Measurements from ENCODE around the gene DYSF.

The DYSF gene

GRCh38 chr2:71712158-71712818, 258.9 kb downstream of the DYSF start:
- ChIA-PET POLR2A (no interaction called here), CTCF (no interaction called here)
- no peak overlapping the region for H3K4me3 ChIP-seq (ENCODE audit: low read depth, low read length)
- DNase-seq (ENCODE audit: low read depth, low spot score), result no peak
- no peak for TF ChIP-seq CTCF (IDR thresholded peaks at IDR 0.05; ENCODE audit: insufficient read depth, low read length, missing control alignments)

- POLR2A ChIA-PET, result no interaction called here
- TF ChIP-seq CTCF (IDR thresholded peaks at IDR 0.05; ENCODE audit: insufficient read depth, low read length, missing control alignments), result no peak
- no peak overlapping the region for H3K4me3 ChIP-seq (ENCODE audit: low read depth, low read length)
- CTCF ChIA-PET, result no interaction called here
- no peak for DNase-seq (ENCODE audit: low read depth, low spot score)
Measured at GRCh38 chr2:71713581-71714580, 260.5 kb downstream of the DYSF start.

DNA sequence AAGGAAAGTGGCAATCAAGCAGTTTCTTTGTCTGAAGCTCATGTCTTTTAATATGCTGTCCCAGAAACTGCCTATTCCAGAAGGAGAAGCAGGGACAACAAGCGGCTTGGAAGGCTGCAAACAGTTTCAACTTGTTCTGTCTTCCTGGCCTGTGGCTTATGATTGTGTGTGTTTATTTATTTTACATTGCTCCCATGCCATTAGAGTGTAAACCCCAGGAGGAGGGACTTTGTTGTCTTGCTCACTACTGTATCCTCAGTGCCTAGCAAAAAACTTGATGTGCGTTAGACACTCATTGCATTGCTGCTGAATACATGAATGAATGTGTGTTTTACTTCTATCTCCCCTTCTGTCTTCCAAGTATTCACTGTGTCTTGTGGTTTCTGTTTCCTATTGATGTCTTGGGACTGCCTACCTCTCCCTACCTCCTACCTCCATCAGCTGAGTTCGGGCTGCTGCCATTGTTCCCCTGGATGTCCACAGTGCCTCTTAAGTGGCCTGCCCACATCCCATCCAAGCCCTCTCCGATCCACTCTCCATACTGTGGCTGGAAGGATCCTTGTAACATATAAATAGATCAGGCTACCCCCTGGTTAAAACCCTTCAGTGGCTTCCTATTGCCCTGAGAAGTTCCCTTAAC, 261.4 kb downstream of the DYSF start:
- DNase-seq (ENCODE audit: low read depth, low spot score), result no peak
- TF ChIP-seq CTCF (IDR thresholded peaks at IDR 0.05; ENCODE audit: insufficient read depth, low read length, missing control alignments), result no peak
- ChIA-PET CTCF (interaction anchor here (1.1 kb wide), 1 partner anchor 15 kb away, joined by 3 read pairs; no protein-coding TSS in a partner anchor), POLR2A (no interaction called here)
- H3K4me3 ChIP-seq (ENCODE audit: low read depth, low read length), result no peak overlapping the region

DNA sequence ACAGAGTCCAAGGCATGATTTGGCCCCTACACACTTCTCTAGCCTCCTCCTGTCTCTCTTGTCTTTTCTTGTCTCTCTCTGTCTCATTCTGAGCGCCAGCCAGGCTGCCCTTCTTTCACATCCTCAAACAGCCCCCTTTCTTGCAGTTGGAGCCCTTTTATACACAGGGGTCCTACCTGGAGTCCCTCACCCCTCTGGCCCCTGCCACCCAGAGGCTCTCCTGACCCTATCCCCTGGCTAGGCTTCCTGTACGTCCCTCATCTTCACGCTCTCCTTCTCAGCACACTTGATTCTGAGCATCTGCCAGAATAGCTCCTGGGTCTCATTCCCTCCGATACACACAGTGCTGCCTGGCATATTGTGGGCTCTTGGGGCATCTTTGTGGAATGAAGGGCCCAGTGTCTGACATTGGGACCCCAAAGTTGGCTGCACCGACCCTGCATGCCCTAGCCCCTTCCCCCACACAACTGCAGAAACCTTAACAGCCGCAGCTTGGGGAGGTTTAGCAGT, 261.9 kb downstream of the DYSF start:
- ChIA-PET POLR2A (no interaction called here), CTCF (interaction anchor here (1.1 kb wide), 1 partner anchor 15 kb away, joined by 3 read pairs; no protein-coding TSS in a partner anchor)
- H3K4me3 ChIP-seq (ENCODE audit: low read depth, low read length), result no peak overlapping the region
- no peak for TF ChIP-seq CTCF (IDR thresholded peaks at IDR 0.05; ENCODE audit: insufficient read depth, low read length, missing control alignments)
- DNase-seq (ENCODE audit: low read depth, low spot score), result no peak

DNA sequence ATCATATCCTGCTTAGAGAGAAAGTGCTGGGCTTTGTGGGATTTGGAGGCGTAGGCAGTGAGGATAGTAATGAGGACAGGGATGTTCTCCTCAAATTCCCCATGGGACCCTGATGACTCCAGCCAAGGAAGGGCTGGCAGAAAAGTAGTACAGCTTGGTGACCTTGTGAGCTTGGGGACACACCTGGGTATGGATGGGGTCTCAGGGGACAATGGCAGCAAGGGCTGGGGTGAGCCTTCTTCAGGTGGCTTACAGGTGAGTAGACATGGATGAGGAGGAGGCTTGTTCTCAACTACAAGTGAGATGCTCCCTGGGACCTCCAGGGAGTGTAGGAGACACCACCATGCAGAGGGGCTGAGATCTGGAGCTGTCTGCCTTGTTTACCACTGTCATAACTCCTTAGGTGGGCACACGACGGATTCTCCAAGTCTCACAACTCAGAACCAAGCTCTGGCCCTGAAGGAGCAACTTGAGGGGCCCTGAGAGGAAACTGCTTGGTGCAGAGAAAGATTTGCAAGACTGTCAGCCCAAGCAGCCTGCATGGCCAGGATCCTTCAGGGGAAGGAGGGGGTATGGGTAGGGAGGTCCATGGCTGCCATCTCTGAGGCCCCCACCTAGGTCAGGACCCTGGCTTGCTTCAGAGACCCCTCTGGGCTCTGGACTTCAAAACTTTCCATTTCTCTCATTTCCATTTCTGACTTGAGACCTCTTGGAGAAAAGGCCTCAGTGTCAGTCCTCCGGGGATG, 262.8 kb downstream of the DYSF start:
- ChIA-PET POLR2A (no interaction called here), CTCF (interaction anchor here (1.1 to 1.5 kb wide), 2 partner anchors 16 to 18 kb away, joined by 3 read pairs; no protein-coding TSS in a partner anchor)
- DNase-seq (ENCODE audit: low read depth, low spot score), result no peak

More for the DNA sequence above, 262.8 kb downstream of the DYSF start:
- no peak overlapping the region for H3K4me3 ChIP-seq (ENCODE audit: low read depth, low read length)
- TF ChIP-seq CTCF (IDR thresholded peaks at IDR 0.05; ENCODE audit: insufficient read depth, low read length, missing control alignments), result no peak

Measured in AG04449 (cell line).